ENCODE measurements around the gene MTX3. TPM values are rescaled to one million over a fixed set of nuclear protein-coding genes. Genes with fewer than 3 reads are reported as not detected.

The MTX3 gene
- total RNA-seq, 1 donor: 17.7 TPM

- H3K36me3 ChIP-seq (ENCODE audit: insufficient read depth, low read length): no peaks in the 10 kb centered on the region
- peaks cover 4% of the 10 kb centered on the region for H3K27me3 ChIP-seq (ENCODE audit: insufficient read depth, low read length)
- H2AFZ ChIP-seq (ENCODE audit: low read length): no peak overlapping the region
- H3K9me3 ChIP-seq (ENCODE audit: low read depth, low read length): no peaks in the 10 kb centered on the region
- H3K4me2 ChIP-seq (ENCODE audit: insufficient read depth, low read length): peak overlapping the region; percentile 33
- H3K79me2 ChIP-seq (ENCODE audit: insufficient read depth, low read length): no peaks in the 10 kb centered on the region
- H4K20me1 ChIP-seq (ENCODE audit: insufficient read depth, low read length): no peaks in the 10 kb centered on the region
- TF ChIP-seq CTCF (IDR thresholded peaks at IDR 0.05; ENCODE audit: extremely low read depth, low read depth, low read length): no peak
- peak; percentile 69 for DNase-seq (ENCODE audit: insufficient read length, low spot score, missing footprints)
- H3K27ac ChIP-seq (ENCODE audit: low read depth, low read length): no peak overlapping the region
- peaks cover 14% of the 10 kb centered on the region for H3K4me1 ChIP-seq (ENCODE audit: insufficient read depth, low read length)
- H3K4me3 ChIP-seq (ENCODE audit: insufficient read depth, low read length): no peak overlapping the region
Observed at GRCh38 chr5:79955941-79956670, 35.0 kb downstream of the MTX3 start.

GRCh38 chr5:79955356-79955895 is 35.6 kb downstream of the MTX3 start:
- H3K27me3 ChIP-seq (ENCODE audit: insufficient read depth, low read length): peaks cover 4% of the 10 kb centered on the region
- H3K27ac ChIP-seq (ENCODE audit: low read depth, low read length): no peak overlapping the region
- no peak overlapping the region for H2AFZ ChIP-seq (ENCODE audit: low read length)
- no peak overlapping the region for H3K4me3 ChIP-seq (ENCODE audit: insufficient read depth, low read length)
- DNase-seq (ENCODE audit: insufficient read length, low spot score, missing footprints): no peak
- no peaks in the 10 kb centered on the region for H3K36me3 ChIP-seq (ENCODE audit: insufficient read depth, low read length)
- no peaks in the 10 kb centered on the region for H3K79me2 ChIP-seq (ENCODE audit: insufficient read depth, low read length)
- no peaks in the 10 kb centered on the region for H3K9me3 ChIP-seq (ENCODE audit: low read depth, low read length)
- H3K4me2 ChIP-seq (ENCODE audit: insufficient read depth, low read length): no peak overlapping the region
- peaks cover 14% of the 10 kb centered on the region for H3K4me1 ChIP-seq (ENCODE audit: insufficient read depth, low read length)
- H4K20me1 ChIP-seq (ENCODE audit: insufficient read depth, low read length): no peaks in the 10 kb centered on the region
- TF ChIP-seq CTCF (IDR thresholded peaks at IDR 0.05; ENCODE audit: extremely low read depth, low read depth, low read length): no peak

- Histone ChIP-seq H3K27me3 (ENCODE audit: insufficient read depth, low read length) (peaks cover 4% of the 10 kb centered on the region), H3K27ac (ENCODE audit: low read depth, low read length) (no peak overlapping the region), H3K4me3 (ENCODE audit: insufficient read depth, low read length) (no peak overlapping the region), H2AFZ (ENCODE audit: low read length) (no peak overlapping the region), H4K20me1 (ENCODE audit: insufficient read depth, low read length) (no peaks in the 10 kb centered on the region), H3K4me1 (ENCODE audit: insufficient read depth, low read length) (peaks cover 14% of the 10 kb centered on the region), H3K4me2 (ENCODE audit: insufficient read depth, low read length) (no peak overlapping the region), H3K9me3 (ENCODE audit: low read depth, low read length) (no peaks in the 10 kb centered on the region), H3K36me3 (ENCODE audit: insufficient read depth, low read length) (no peaks in the 10 kb centered on the region), H3K79me2 (ENCODE audit: insufficient read depth, low read length) (no peaks in the 10 kb centered on the region)
- no peak for TF ChIP-seq CTCF (IDR thresholded peaks at IDR 0.05; ENCODE audit: extremely low read depth, low read depth, low read length)
- no peak for DNase-seq (ENCODE audit: insufficient read length, low spot score, missing footprints)
Observed at GRCh38 chr5:79954620-79955019, 36.4 kb downstream of the MTX3 start.

- TF ChIP-seq CTCF (IDR thresholded peaks at IDR 0.05; ENCODE audit: extremely low read depth, low read depth, low read length): no peak
- no peak overlapping the region for H2AFZ ChIP-seq (ENCODE audit: low read length)
- H3K27ac ChIP-seq (ENCODE audit: low read depth, low read length): no peak overlapping the region
- no peak for DNase-seq (ENCODE audit: insufficient read length, low spot score, missing footprints)
- no peaks in the 10 kb centered on the region for H4K20me1 ChIP-seq (ENCODE audit: insufficient read depth, low read length)
- no peak overlapping the region for H3K4me3 ChIP-seq (ENCODE audit: insufficient read depth, low read length)
- no peak overlapping the region for H3K4me2 ChIP-seq (ENCODE audit: insufficient read depth, low read length)
- peaks cover 4% of the 10 kb centered on the region for H3K27me3 ChIP-seq (ENCODE audit: insufficient read depth, low read length)
- H3K9me3 ChIP-seq (ENCODE audit: low read depth, low read length): no peaks in the 10 kb centered on the region
- H3K36me3 ChIP-seq (ENCODE audit: insufficient read depth, low read length): no peaks in the 10 kb centered on the region
- H3K79me2 ChIP-seq (ENCODE audit: insufficient read depth, low read length): no peaks in the 10 kb centered on the region
- no peaks in the 10 kb centered on the region for H3K4me1 ChIP-seq (ENCODE audit: insufficient read depth, low read length)
Observed at GRCh38 chr5:79947567-79947966, 43.5 kb downstream of the MTX3 start.

Data from osteoblast (primary cell).